Measurements from ENCODE around the gene FAM114A2.
"Not testable (repeated sequence)": the region's sequence is repeated elsewhere in the genome, so short reads cannot be mapped to it uniquely, and the experiment has no call there.

Gene FAM114A2

DNA sequence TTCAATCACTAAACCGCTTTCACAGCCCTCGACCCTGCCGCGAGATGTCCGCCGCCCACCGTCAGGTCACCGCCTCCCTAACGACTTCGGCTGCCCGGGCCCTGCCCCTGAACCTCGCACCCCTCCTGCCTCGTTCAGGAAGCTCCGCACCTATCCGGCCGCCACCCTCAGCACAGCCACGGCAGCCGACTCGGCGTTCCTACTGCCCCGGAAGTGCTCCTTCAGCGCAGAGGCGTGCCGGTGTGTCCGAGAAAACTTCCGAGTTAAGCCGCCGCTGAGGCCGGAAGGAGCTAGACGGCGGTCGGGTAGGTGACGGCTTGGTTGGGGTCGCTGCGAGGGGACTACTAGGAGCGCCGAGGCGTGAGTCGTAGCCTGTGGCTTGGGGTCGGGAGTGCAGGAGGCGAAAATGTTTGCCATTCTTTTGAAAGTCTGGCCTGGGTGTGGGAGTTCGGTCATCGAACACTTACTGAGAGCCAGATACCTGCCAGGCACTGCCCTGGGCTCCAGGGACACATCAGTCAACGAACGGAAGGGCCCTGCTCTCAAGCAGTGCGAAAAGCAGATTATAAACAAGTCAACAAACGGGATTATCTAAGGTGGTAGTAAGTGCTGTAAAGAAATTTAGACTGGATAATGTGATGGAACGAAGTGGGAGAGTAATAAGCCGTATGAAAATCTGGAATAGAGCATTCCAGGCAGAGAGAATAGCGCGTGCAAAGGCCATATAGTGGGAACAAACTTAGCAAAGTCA, at the start of gene FAM114A2, which contains the start of gene MFAP3:
FAM114A2 (minus strand) TSS at position 204 of the 751 bp plus-strand sequence. CDS start 3,957 bp downstream, outside the sequence.
MFAP3 (plus strand) TSS at position 261 of the 751 bp plus-strand sequence. CDS start 10,756 bp downstream, outside the sequence.
- DNase-seq (ENCODE audit: low read depth): peak; percentile 81

DNA sequence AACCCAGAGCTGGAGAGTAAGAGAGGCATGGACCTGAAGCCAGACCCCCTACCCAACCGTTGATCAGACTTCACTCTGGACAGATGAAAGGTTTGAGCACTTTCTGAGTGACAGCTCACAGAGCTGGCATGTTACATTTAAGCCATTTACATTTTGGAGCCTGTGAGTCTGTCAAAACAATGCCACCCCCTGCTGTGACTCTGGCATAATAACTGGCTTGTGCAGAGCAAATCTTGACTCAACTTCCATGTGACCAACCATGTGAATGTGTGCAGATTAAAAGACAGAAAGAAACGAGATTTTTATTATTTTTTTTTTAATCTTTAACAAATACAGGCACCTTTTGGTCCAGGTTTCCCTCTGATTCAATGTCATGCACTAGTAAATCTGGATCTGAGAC, 48.5 kb upstream of the FAM114A2 start:
- no peak for DNase-seq (ENCODE audit: low read depth)

- no peak for DNase-seq (ENCODE audit: low read depth)
These were observed 47.9 kb upstream of the FAM114A2 start for GRCh38 chr5:154086641-154087040.

- no peak for DNase-seq (ENCODE audit: low read depth)
These were observed 47.4 kb upstream of the FAM114A2 start for GRCh38 chr5:154086146-154086545.

GRCh38 chr5:154084062-154084639, 45.4 kb upstream of the FAM114A2 start:
- DNase-seq (ENCODE audit: low read depth): no peak

DNA sequence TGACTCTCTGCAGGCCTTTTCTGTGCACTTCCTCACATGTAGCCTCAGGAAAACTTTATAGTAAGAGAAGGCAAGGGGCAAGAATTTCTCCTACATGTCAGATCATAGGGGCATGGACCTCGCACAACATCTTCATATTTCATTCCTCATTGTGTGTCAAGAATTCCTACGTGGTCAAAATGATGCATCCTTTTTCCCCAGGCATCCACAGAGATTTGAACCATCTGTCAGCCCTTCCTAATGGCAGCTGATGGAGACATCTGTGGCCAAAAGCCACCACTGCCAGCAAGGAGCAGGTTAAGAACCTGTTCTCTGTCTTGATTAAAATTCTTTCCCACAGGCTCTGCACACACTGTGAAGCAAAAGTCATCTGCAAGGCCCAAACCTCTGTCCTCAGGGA, 42.5 kb upstream of the FAM114A2 start:
- no peak for DNase-seq (ENCODE audit: low read depth)

DNA sequence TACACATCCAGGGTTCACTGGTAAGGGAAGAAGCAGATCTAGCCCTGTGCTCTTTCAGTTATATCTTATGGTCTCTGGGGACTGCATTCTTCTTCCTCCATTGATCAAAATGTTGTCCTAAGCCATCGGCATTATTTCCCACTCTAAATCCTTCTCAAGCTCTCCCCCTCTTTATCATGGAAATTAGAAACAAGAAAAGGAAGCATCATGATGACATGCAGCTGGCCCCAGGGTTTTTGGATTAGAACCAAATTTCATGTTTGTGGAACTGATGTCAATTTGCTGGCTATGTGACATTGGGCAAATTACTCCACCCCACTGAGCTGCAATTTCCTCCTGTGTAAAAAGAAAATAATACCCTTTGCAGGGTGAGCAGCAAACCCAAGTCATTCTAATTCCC, 39.6 kb upstream of the FAM114A2 start:
- DNase-seq (ENCODE audit: low read depth): no peak

GRCh38 chr5:154077696-154078095, 39.0 kb upstream of the FAM114A2 start:
- DNase-seq (ENCODE audit: low read depth): no peak

DNA sequence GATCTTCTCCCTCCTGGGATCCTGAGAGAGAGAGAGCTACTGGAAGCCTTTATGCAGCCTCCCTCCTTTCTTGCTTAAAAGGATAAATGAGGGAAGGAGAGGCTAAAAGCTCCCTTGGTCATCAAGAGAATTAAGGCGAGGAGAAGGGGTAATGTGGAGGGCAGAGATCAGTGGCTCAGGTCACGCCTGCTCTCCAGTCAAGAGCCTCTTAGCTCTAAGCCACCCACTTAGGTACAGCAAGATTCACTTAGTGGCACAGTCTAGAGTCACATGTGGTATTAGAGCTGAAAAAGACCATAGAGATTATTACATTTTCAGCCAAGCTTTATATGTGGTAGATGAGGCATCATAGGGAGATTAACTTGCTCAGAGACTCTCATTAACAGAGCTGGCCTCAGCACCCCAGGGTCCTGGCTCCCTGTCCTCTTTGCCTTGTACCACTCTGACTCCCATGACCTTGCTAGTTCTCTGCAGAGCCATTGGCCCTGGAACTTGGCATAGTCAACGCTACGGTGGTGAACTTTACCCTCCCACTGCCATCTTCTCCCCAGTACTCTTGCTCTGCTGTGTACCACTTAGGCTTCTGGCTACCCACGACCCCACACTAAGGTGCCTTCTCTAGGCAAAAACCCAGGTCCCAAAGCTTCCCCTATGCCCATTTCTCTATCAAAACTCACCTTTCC, 37.7 kb upstream of the FAM114A2 start:
- DNase-seq (ENCODE audit: low read depth): no peak

DNA sequence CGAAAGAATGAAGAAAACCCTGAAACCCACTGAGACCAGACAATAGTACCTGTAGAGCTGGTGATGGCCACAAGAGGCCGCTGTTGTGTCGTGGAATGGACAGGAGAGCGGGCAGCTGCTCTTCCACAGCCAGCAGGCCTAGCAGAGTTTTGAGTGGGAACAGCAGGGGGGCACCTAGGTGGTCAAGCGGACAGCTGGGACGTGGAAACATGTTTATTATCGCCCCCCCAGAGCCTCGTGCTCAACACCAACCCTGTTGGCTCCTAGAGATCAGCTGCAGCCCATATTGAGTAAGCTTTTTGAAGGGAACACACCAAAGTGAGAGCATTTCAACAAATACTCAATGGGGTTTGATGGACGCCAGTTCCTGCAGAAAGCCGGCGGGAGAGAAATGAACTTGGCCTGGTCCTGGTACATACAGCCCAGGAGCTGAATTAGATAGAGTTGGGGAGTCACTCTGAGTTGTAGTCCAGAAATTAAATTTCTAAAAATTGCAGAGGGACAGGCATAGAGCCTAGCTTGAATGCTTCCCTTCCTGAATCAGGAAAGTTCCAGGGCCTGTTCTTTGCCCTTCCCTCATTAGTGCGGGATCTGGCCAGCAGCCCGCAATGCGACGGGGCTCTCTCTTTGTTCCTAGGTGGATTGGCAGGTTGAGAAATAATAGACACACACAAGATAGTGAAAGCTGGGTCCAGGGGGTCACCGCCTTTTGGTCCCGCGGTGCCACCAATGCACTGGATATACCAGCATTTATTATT, 33.9 kb upstream of the FAM114A2 start:
- DNase-seq (ENCODE audit: low read depth): peak; percentile 69

- DNase-seq (ENCODE audit: low read depth): no peak
These were observed 33.2 kb upstream of the FAM114A2 start for GRCh38 chr5:154071799-154072413.

DNA sequence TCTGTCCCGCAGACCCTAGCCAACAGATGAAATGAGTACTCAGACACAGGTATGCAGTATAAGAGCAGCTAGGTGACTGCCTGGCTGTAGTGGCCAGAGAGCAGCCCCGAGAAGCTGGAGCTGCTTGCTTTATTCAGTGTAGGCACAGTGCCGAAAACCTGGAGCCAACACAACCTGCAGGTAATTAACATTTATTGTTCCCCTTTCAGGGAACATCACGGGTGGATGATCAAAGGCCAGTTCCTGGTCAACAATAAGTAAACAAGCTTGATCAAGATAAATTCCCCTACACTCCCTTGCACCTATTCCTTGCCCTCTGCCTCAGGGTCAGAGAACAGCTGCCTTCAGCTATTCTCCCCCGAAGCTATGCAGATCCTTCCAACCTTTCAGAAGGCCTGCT, 31.1 kb upstream of the FAM114A2 start:
- DNase-seq (ENCODE audit: low read depth): not testable (repeated sequence)

DNA sequence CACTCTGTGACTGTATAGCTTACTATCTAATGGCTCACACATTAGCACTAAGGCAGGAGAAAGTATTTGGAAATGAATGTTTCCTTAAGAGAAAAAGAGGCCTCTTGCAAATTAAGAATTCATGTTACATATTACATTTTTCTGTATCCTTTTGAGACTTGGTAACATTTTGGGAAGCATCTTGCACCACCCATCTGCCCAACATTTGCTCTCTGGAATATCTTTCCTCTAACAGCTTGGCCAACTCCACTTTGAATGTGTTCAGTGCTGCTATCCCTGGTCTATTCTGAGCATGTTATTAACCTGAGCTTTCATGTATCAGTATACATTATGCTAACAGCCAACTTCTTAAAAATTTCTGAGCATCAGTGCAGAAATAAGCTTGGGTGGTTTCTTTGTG, 27.3 kb upstream of the FAM114A2 start:
- no peak for DNase-seq (ENCODE audit: low read depth)

DNA sequence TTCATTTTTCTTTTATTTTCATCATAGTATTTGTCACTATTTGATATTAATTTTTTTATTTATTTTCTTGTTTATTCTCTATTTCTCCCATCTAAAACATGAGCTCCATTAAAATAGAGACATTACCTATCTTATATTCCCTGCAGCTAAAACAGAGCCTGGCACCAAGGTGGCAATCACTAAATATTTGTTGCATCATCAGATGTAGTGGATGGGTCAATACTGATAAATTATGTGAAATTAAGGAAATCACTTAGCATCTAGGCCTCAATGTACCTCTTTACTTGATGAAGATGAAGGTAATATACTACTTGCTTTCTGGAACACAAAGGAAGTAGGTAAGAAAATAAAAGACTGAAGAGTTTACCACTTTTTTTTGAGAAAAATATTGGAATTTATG, 24.7 kb upstream of the FAM114A2 start:
- DNase-seq (ENCODE audit: low read depth): no peak

- no peak for DNase-seq (ENCODE audit: low read depth)
These were observed 21.9 kb upstream of the FAM114A2 start for GRCh38 chr5:154060606-154061005.

DNA sequence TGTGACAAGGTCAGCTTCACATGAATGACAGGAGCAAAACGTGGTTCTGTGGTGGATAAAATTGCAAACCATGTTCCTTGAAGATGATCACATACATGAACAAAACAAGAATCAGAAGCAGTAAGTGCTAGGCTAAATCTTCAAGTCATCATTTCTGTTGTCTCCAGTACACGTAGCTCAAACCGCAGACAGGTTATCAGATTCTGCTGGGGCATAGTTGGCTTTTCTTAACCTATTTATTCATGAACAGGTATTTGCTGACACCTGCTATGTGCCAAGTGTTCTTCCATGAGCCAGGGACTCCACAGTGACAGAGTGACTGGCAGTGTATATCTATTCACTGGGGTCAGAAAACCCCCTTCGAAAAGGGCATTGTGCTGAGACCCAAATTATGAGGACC, 20.9 kb upstream of the FAM114A2 start:
- no peak for DNase-seq (ENCODE audit: low read depth)

GRCh38 chr5:154059039-154059430, 20.3 kb upstream of the FAM114A2 start:
- DNase-seq (ENCODE audit: low read depth): no peak

GRCh38 chr5:154058055-154059038, 19.6 kb upstream of the FAM114A2 start:
- DNase-seq (ENCODE audit: low read depth): no peak

DNA sequence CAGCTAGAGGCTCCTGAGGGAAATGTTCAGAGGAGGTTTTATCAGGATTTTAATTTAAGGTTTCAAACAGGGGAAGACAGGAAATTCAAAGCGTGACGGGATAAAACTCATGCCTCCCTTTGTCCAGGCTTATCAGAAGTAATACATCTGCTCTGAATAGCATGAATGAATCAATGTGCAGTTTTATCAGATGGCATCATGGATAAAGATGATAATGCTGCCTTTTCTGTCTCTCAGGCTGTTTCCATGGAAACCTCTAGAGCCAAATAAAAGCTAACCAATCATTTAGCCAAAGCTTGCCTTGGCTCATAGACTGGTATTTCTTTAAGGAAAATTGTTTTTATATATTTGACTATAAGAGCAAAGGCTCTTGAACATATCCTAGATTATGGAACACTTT, 16.5 kb upstream of the FAM114A2 start:
- DNase-seq (ENCODE audit: low read depth): no peak

DNA sequence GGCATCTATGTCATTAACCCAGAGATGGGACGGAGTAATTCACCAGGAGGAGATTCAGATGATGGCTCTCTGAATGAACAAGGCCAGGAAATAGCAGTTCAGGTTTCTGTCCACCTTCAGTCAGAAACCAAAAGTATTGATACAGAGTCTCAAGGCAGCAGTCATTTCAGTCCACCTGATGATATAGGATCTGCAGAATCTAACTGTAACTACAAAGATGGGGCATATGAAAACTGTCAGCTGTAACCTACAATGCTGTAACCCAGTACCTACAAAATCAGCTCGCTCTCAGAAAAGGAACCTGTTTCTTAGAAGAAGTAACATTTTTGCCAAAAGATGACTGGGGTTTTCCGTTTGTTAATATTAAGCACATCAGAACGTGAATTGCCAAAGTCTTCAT, 14.8 kb upstream of the FAM114A2 start:
- DNase-seq (ENCODE audit: low read depth): no peak

DNA sequence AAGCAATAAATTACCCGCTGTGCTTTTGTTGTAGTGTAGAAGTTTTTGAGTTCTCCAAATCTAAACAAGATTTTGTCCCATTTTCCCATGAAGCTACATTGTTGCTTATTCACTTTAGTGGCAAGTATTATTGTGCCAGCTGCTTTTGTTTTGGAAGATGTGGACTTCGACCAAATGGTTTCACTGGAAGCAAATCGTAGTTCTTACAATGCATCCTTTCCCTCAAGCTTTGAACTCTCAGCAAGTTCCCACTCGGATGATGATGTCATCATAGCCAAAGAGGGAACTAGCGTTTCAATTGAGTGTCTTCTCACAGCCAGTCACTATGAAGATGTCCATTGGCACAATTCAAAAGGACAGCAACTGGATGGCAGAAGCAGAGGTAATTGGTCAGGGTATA, 10.9 kb upstream of the FAM114A2 start:
- DNase-seq (ENCODE audit: low read depth): no peak

All from activated T-helper 1 cell treated with Interleukin-2 at 50 U/mL for 16 hours (primary cell).